Measurements from ENCODE around the gene SLC9A3.

GRCh38 chr5:528629-529511 is 4.6 kb upstream of the SLC9A3 start:
- TF ChIP-seq CTCF (IDR thresholded peaks at IDR 0.05; ENCODE audit: borderline replicate concordance, extremely low read depth, low read length, poor library complexity, severe bottlenecking) = no peak
- TF ChIP-seq EZH2 (IDR thresholded peaks at IDR 0.05; ENCODE audit: borderline replicate concordance, low read depth, low read length, severe bottlenecking) = no peak

Data from DND-41 (cell line).